Thyroid gland (tissue), 4 donors: ENCODE results near the gene RNASET2. TPM values are rescaled to one million over a fixed set of nuclear protein-coding genes. Genes with fewer than 3 reads are reported as not detected.

Source experiments
- DNase-seq, 2 donors: peaks; one replicate each; pipeline ENCODE4 v3.0.0-alpha.2; 2019
- H3K27ac ChIP-seq, 3 donors: fragments of 200-600 bp; sonication (generic); 1 replicate in 2 of 3; 2 replicates in 1 of 3; pipeline ENCODE4 v1.5.1; 2016 to 2019; ENCODE audit warnings: mild to moderate bottlenecking in 1 of 3, moderate library complexity in 1 of 3
- H3K27me3 ChIP-seq: fragments of 200-600 bp; sonication (generic); one replicate; pipeline ENCODE4 v1.5.1; 2019
- H3K36me3 ChIP-seq, 2 donors: fragments of 200-600 bp; sonication (generic); one replicate each; pipeline ENCODE4 v1.5.1; 2016 to 2019
- H3K4me1 ChIP-seq, 2 donors: fragments of 200-600 bp; sonication (generic); one replicate each; pipeline ENCODE4 v1.5.1; 2017 to 2019
- H3K4me3 ChIP-seq, 3 donors: fragments of 200-600 bp; sonication (generic); replicated peaks in 1 of 3; 1 replicate in 2 of 3; 2 replicates in 1 of 3; pipeline ENCODE4 v1.5.1; 2016; ENCODE audit warnings: mild to moderate bottlenecking in 1 of 3
- H3K9me3 ChIP-seq: fragments of 200-600 bp; sonication (generic); one replicate; pipeline ENCODE4 v1.5.1; 2017
- CTCF ChIP-seq, 6 experiments: fragments of 200-600 bp in 3 of 6; fragments of 450-650 bp in 3 of 6; sonication (generic) in 3 of 6; IDR thresholded peaks; one replicate each; pipeline ENCODE4 v1.5.1; 2016 to 2019; ENCODE audit warnings: antibody characterized with exemption in 6 of 6, mild to moderate bottlenecking in 2 of 6, inconsistent platforms in 1 of 6, moderate library complexity in 1 of 6
- POLR2A ChIP-seq, 2 donors: fragments of 450-650 bp; IDR thresholded peaks; one replicate each; pipeline ENCODE4 v1.6.1; 2017; ENCODE audit warnings: antibody characterized with exemption in 2 of 2, mild to moderate bottlenecking in 2 of 2, moderate library complexity in 1 of 2
- WGBS, 2 donors: methylation state at CpG; one replicate each; pipeline ENCODE4 v1.1.5; 2017; 5-methylcytosine and 5-hydroxymethylcytosine counted together
- intact Hi-C: fragments of 100-400 bp; cut with DNase I; formaldehyde crosslinking; loops from one replicate; pipeline ENCODE4 v1.15.1; 2023
- total RNA-seq, 4 donors: library from RNA; depleted of rRNA; stranded (reverse); fragments of >200 nt; gene quantifications; one replicate each; pipeline ENCODE4 v1.2.3, GENCODE V29; 2016

The RNASET2 gene
- total RNA-seq, 4 donors from 2014 or later, result 51.6 to 138 (median 109) TPM

GRCh38 chr6:166987448-166987847 lies 31.1 kb upstream of the RNASET2 start:
- DNase-seq, result no peak
- H3K9me3 ChIP-seq, result no peaks in the 10 kb centered on the region
- WGBS, 2 donors, result 64 to 66% methylated on average over 6 of the region's 6 CpGs
- H3K36me3 ChIP-seq, result no peaks in the 10 kb centered on the region
- TF ChIP-seq POLR2A (IDR thresholded peaks at IDR 0.05) (no peak), CTCF (IDR thresholded peaks at IDR 0.05) (no peak)
- H3K4me1 ChIP-seq, result peaks cover 7 to 9% of the 10 kb centered on the region in 2 donors
- H3K27me3 ChIP-seq, result no peaks in the 10 kb centered on the region
- H3K4me3 ChIP-seq, result no peak overlapping the region
- intact Hi-C loops, result loop anchor here (5.0 kb wide), 2 partner anchors 35 to 200 kb away; no protein-coding TSS in a partner anchor
- no peak overlapping the region for H3K27ac ChIP-seq

- H3K4me1 ChIP-seq, result peaks cover 0 to 4% of the 10 kb centered on the region in 2 donors
- 97 to 99% methylated on average over 3 of the region's 3 CpGs for WGBS, 2 donors
These were observed 24.4 kb upstream of the RNASET2 start for GRCh38 chr6:166980738-166981137.

GRCh38 chr6:166977621-166978525 lies 21.5 kb upstream of the RNASET2 start:
- DNase-seq, result no peak
- H3K4me1 ChIP-seq, result peaks cover 5 to 6% of the 10 kb centered on the region in 2 donors
- WGBS, 2 donors, result 88 to 92% methylated on average over 9 of the region's 9 CpGs
- no peak overlapping the region for H3K4me3 ChIP-seq
- H3K27ac ChIP-seq, result no peak overlapping the region
- intact Hi-C loops, result no loop called here
- no peaks in the 10 kb centered on the region for H3K36me3 ChIP-seq
- TF ChIP-seq CTCF (IDR thresholded peaks at IDR 0.05) (no peak), POLR2A (IDR thresholded peaks at IDR 0.05) (no peak)
- H3K9me3 ChIP-seq, result no peaks in the 10 kb centered on the region
- H3K27me3 ChIP-seq, result no peaks in the 10 kb centered on the region

More at GRCh38 chr6:166980738-166981137, 24.4 kb upstream of the RNASET2 start:
- Histone ChIP-seq H3K4me3 (no peak overlapping the region), H3K27ac (no peak overlapping the region), H3K9me3 (no peaks in the 10 kb centered on the region), H3K27me3 (no peaks in the 10 kb centered on the region), H3K36me3 (no peaks in the 10 kb centered on the region)
- DNase-seq, result no peak
- intact Hi-C loops, result no loop called here
- TF ChIP-seq POLR2A (IDR thresholded peaks at IDR 0.05) (no peak), CTCF (IDR thresholded peaks at IDR 0.05) (no peak)

GRCh38 chr6:166976636-166977035 lies 20.3 kb upstream of the RNASET2 start:
- 93 to 95% methylated on average over 2 of the region's 2 CpGs for WGBS, 2 donors
- no peaks in the 10 kb centered on the region for H3K36me3 ChIP-seq
- DNase-seq, result no peak
- TF ChIP-seq POLR2A (IDR thresholded peaks at IDR 0.05) (no peak), CTCF (IDR thresholded peaks at IDR 0.05) (no peak)
- H3K4me3 ChIP-seq, result no peak overlapping the region
- no peak overlapping the region for H3K27ac ChIP-seq
- intact Hi-C loops, result no loop called here
- no peaks in the 10 kb centered on the region for H3K9me3 ChIP-seq
- H3K27me3 ChIP-seq, result no peaks in the 10 kb centered on the region
- peaks cover 14 to 16% of the 10 kb centered on the region in 2 donors for H3K4me1 ChIP-seq

GRCh38 chr6:166972101-166972500 lies 15.8 kb upstream of the RNASET2 start:
- Histone ChIP-seq H3K4me3 (no peak overlapping the region), H3K27me3 (no peaks in the 10 kb centered on the region), H3K27ac (peak overlapping the region; percentile 95 to 99 (median 96)), H3K9me3 (no peaks in the 10 kb centered on the region), H3K36me3 (no peaks in the 10 kb centered on the region), H3K4me1 (peaks cover 36 to 38% of the 10 kb centered on the region in 2 donors)
- DNase-seq, result peak; percentile 89
- 30 to 43% methylated on average over 2 of the region's 2 CpGs for WGBS, 2 donors
- intact Hi-C loops, result no loop called here
- TF ChIP-seq POLR2A (IDR thresholded peaks at IDR 0.05) (peak in 1 of 2 donors; percentile 60), CTCF (IDR thresholded peaks at IDR 0.05) (no peak)
